Panc1 (cell line): ENCODE results near the gene AATF. TPM values are rescaled to one million over a fixed set of nuclear protein-coding genes. Genes with fewer than 3 reads are reported as not detected.

ENCODE experiments used
- ATAC-seq: fragments of 200-7000 bp; cut with Tn5 transposase; 2 replicates; pipeline ENCODE4 v1.9.1; 2020; ENCODE audit warnings: mild to moderate bottlenecking, moderate library complexity
- BruUV-seq: library from RNA; stranded (reverse); fragments of 400-500 nt; replicated peaks from 2 replicates; lab custom pipeline; 2021; lab: Mats Ljungman, UMichigan
- CTCF ChIA-PET: fragments of 300-600 bp; sonication (Branson Sonifier 250); formaldehyde crosslinking; loops from one replicate; lab custom pipeline; 2022; ENCODE audit warnings: antibody characterized with exemption; lab: Charles Lee
- POLR2A ChIA-PET: fragments of 300-600 bp; sonication (Branson Sonifier 250); formaldehyde crosslinking; loops from one replicate; lab custom pipeline; 2022; ENCODE audit warnings: antibody characterized with exemption; lab: Charles Lee
- DNase-seq: peaks from one replicate; pipeline ENCODE4 v3.0.0-alpha.2; 2010; ENCODE audit warnings: low read depth, low spot score
- H3K27ac ChIP-seq: 2 replicates; pipeline ENCODE4 v1.5.1; 2011; ENCODE audit warnings: mild to moderate bottlenecking, low read length, inconsistent platforms
- H3K27me3 ChIP-seq: fragments of 200-500 bp; sonication (Bioruptor generic); 2 replicates; pipeline ENCODE4 v1.6.0; 2014; ENCODE audit warnings: low read length, inconsistent platforms; ENCODE audit not compliant: control insufficient read depth, insufficient read depth
- H3K36me3 ChIP-seq: fragments of 200-500 bp; sonication (Bioruptor generic); 2 replicates; pipeline ENCODE4 v1.5.1; 2014; ENCODE audit warnings: inconsistent platforms, mild to moderate bottlenecking, low read length, moderate library complexity; ENCODE audit not compliant: control insufficient read depth, insufficient read depth
- H3K4me1 ChIP-seq: 2 replicates; pipeline ENCODE4 v1.5.1; 2011; ENCODE audit warnings: inconsistent platforms, mild to moderate bottlenecking, low read length, moderate library complexity; ENCODE audit not compliant: control insufficient read depth, insufficient read depth
- H3K4me3 ChIP-seq, 2 experiments: 2 replicates each; pipeline ENCODE4 v1.5.1; 2011 to 2012; ENCODE audit warnings: low read depth in 2 of 2, low read length in 2 of 2, mild to moderate bottlenecking in 2 of 2, inconsistent platforms in 1 of 2, moderate library complexity in 1 of 2
- H3K9me3 ChIP-seq: fragments of 200-500 bp; sonication (Bioruptor generic); 2 replicates; pipeline ENCODE4 v1.5.1; 2014; ENCODE audit warnings: low read depth, mild to moderate bottlenecking, inconsistent platforms, low read length, moderate library complexity; ENCODE audit not compliant: control insufficient read depth, insufficient read depth
- POLR2AphosphoS5 ChIP-seq: IDR thresholded peaks from 2 replicates; pipeline ENCODE4 v1.6.1; 2012; ENCODE audit warnings: mild to moderate bottlenecking, low read depth, low read length, moderate library complexity
- REST ChIP-seq, 2 experiments: IDR thresholded peaks; 2 replicates each; pipeline ENCODE4 v1.6.1; 2011 to 2012; ENCODE audit warnings: low read depth in 2 of 2, control low read depth in 1 of 2, low read length in 1 of 2, mild to moderate bottlenecking in 1 of 2, moderate library complexity in 1 of 2; ENCODE audit not compliant: insufficient read depth in 1 of 2
- SIN3A ChIP-seq: IDR thresholded peaks from 2 replicates; pipeline ENCODE4 v1.6.1; 2012; ENCODE audit warnings: low read depth, mild to moderate bottlenecking, low read length, moderate library complexity, borderline replicate concordance; ENCODE audit not compliant: insufficient read depth
- TCF7L2 ChIP-seq: IDR thresholded peaks from 2 replicates; pipeline ENCODE4 v1.6.1; 2011; ENCODE audit warnings: mild to moderate bottlenecking, low read depth, low read length, inconsistent platforms
- in situ Hi-C: cut with HindIII; loops from 2 replicates; pipeline ENCODE4 v1.10.0; 2016; ENCODE audit warnings: low sequenced_read_pairs, low pct_unique_long_range_greater_than_20kb
- intact Hi-C: fragments of 100-400 bp; cut with micrococcal nuclease; formaldehyde crosslinking; loops from one replicate; pipeline ENCODE4 v1.10.0; 2022; ENCODE audit not compliant: unreplicated experiment
- total RNA-seq: library from RNA; stranded (reverse); gene quantifications from one replicate; pipeline ENCODE4 v1.2.1, GENCODE V29; 2021; ENCODE audit not compliant: unreplicated experiment
- TF ChIP-seq, protein P1 (sequence below): fragments of 450-650 bp; IDR thresholded peaks from 2 replicates; pipeline ENCODE4 v1.5.1; 2017; ENCODE audit warnings: mild to moderate bottlenecking

AATF gene
- total RNA-seq, 1 experiment from 2014 or later = 58.1 TPM

- CTCF ChIA-PET = no interaction called here
- POLR2A ChIA-PET = no interaction called here
- Histone ChIP-seq H3K27ac (no peak overlapping the region), H3K9me3 (no peaks in the 10 kb centered on the region), H3K27me3 (no peaks in the 10 kb centered on the region), H3K4me1 (no peaks in the 10 kb centered on the region), H3K4me3 (no peak overlapping the region), H3K36me3 (peaks cover 7% of the 10 kb centered on the region)
- ATAC-seq (no peak), DNase-seq (no peak)
- TF ChIP-seq TCF7L2 (no peak), REST (IDR thresholded peaks at IDR 0.05; ENCODE audit: insufficient read depth in 1 of 2, low read depth in 2 of 2, low read length in 1 of 2) (no peak), SIN3A (no peak), POLR2AphosphoS5 (no peak)
- TF ChIP-seq, protein P1, sequence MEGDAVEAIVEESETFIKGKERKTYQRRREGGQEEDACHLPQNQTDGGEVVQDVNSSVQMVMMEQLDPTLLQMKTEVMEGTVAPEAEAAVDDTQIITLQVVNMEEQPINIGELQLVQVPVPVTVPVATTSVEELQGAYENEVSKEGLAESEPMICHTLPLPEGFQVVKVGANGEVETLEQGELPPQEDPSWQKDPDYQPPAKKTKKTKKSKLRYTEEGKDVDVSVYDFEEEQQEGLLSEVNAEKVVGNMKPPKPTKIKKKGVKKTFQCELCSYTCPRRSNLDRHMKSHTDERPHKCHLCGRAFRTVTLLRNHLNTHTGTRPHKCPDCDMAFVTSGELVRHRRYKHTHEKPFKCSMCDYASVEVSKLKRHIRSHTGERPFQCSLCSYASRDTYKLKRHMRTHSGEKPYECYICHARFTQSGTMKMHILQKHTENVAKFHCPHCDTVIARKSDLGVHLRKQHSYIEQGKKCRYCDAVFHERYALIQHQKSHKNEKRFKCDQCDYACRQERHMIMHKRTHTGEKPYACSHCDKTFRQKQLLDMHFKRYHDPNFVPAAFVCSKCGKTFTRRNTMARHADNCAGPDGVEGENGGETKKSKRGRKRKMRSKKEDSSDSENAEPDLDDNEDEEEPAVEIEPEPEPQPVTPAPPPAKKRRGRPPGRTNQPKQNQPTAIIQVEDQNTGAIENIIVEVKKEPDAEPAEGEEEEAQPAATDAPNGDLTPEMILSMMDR = no peak
- in situ Hi-C loops (no loop called here), intact Hi-C loops (no loop called here)
- no TSS peak for BruUV-seq
Observed at GRCh38 chr17:37088913-37089312, 140.2 kb downstream of the AATF start.

- TF ChIP-seq POLR2AphosphoS5 (no peak), REST (IDR thresholded peaks at IDR 0.05; ENCODE audit: insufficient read depth in 1 of 2, low read depth in 2 of 2, low read length in 1 of 2) (no peak), SIN3A (no peak), TCF7L2 (no peak)
- TF ChIP-seq, protein P1 = no peak
- H3K27ac ChIP-seq = no peak overlapping the region
- BruUV-seq = no TSS peak
- ChIA-PET POLR2A (no interaction called here), CTCF (no interaction called here)
- in situ Hi-C loops = no loop called here
- no peaks in the 10 kb centered on the region for H3K9me3 ChIP-seq
- H3K4me3 ChIP-seq = no peak overlapping the region
- DNase-seq (no peak), ATAC-seq (no peak)
- H3K27me3 ChIP-seq = no peaks in the 10 kb centered on the region
- intact Hi-C loops = no loop called here
- H3K4me1 ChIP-seq = no peaks in the 10 kb centered on the region
- peaks cover 7% of the 10 kb centered on the region for H3K36me3 ChIP-seq
Observed at GRCh38 chr17:37089956-37090355, 141.2 kb downstream of the AATF start.
